ENCODE results near the gene GREM1.

DNA sequence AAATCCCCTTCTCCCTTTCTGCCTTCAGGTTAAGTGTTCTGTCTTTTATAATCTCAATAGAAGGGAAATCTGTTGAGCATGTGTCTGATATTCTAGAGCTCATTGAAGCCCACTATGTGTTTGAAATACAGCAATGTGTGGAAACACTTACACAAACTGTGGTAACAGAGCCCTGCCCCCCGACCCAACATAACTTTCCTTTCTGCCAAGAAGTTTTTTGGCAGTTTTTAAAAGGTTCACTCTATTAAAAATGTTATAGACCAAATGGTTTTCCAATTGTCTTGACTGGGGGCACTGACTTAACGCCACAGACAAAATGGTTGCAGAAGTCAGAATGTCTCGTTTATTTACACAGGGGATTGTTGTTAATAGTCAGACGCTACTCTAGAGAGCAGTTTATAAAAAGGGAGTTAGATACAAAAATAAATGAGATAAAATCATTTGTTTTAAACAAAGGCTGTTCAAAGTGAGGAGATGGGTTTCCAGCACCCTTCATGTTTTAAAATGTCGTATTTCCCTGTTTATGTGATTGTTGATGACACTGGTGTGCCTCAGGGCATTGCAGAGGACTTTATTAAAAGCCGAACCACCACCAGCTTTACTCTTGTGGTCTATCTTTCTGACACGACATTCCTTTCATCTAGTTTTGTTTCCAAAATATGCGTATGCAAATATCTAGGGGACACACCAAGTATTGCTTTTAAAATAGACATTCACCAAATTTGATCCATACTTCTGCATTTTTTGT, 26.7 kb upstream of the GREM1 start:
- TF ChIP-seq, protein P1, sequence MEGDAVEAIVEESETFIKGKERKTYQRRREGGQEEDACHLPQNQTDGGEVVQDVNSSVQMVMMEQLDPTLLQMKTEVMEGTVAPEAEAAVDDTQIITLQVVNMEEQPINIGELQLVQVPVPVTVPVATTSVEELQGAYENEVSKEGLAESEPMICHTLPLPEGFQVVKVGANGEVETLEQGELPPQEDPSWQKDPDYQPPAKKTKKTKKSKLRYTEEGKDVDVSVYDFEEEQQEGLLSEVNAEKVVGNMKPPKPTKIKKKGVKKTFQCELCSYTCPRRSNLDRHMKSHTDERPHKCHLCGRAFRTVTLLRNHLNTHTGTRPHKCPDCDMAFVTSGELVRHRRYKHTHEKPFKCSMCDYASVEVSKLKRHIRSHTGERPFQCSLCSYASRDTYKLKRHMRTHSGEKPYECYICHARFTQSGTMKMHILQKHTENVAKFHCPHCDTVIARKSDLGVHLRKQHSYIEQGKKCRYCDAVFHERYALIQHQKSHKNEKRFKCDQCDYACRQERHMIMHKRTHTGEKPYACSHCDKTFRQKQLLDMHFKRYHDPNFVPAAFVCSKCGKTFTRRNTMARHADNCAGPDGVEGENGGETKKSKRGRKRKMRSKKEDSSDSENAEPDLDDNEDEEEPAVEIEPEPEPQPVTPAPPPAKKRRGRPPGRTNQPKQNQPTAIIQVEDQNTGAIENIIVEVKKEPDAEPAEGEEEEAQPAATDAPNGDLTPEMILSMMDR (conservative IDR thresholded peaks at IDR 0.05; ENCODE audit: low read depth, low read length), result no peak
- no peak for TF ChIP-seq EZH2 (IDR thresholded peaks at IDR 0.05; ENCODE audit: borderline replicate concordance, low read depth, low read length, poor library complexity, severe bottlenecking)
